ENCODE data around the gene STX18.

STX18 gene

GRCh38 chr4:4436244-4436823, 105.5 kb downstream of the STX18 start:
- 100% methylated on average over 1 of the region's 2 CpGs for WGBS (ENCODE audit: insufficient coverage)
- Histone ChIP-seq H3K9me3 (ENCODE audit: control extremely low read depth in 1 of 5, control insufficient read depth in 4 of 5, insufficient read depth in 2 of 5, low read depth in 1 of 5, low read length in 4 of 5) (no peaks in the 10 kb centered on the region), H3K27ac (ENCODE audit: insufficient read depth in 1 of 2, low read depth in 1 of 2, low read length in 2 of 2, poor library complexity in 1 of 2, severe bottlenecking in 2 of 2) (no peak overlapping the region), H3K27me3 (replicated peaks in 2 of 5; ENCODE audit: control insufficient read depth in 4 of 5, insufficient read depth in 5 of 5, low read length in 4 of 5) (no peaks in the 10 kb centered on the region), H3K36me3 (ENCODE audit: control insufficient read depth in 4 of 4, insufficient read depth in 4 of 4, low read length in 3 of 4) (peaks cover 2 to 27% (median 15%) of the 10 kb centered on the region in 4 experiments), H3K4me3 (ENCODE audit: control insufficient read depth in 1 of 7, extremely low read depth in 1 of 7, insufficient read depth in 4 of 7, low read depth in 2 of 7, low read length in 6 of 7) (no peak overlapping the region), H3K4me1 (ENCODE audit: control extremely low read depth in 1 of 4, control insufficient read depth in 4 of 4, insufficient read depth in 4 of 4, low read length in 3 of 4) (no peaks in the 10 kb centered on the region)
- POLR2A ChIA-PET, result no interaction called here
- CTCF ChIA-PET, result interaction anchor here (1.4 kb wide), 1 partner anchor 11 kb away, joined by 3 read pairs; no protein-coding TSS in a partner anchor
- DNase-seq, result no peak

GRCh38 chr4:4433941-4434340, 107.9 kb downstream of the STX18 start:
- H3K4me1 ChIP-seq (ENCODE audit: control extremely low read depth in 1 of 4, control insufficient read depth in 4 of 4, insufficient read depth in 4 of 4, low read length in 3 of 4), result no peaks in the 10 kb centered on the region
- no peak overlapping the region for H3K4me3 ChIP-seq (ENCODE audit: control insufficient read depth in 1 of 7, extremely low read depth in 1 of 7, insufficient read depth in 4 of 7, low read depth in 2 of 7, low read length in 6 of 7)
- no peaks in the 10 kb centered on the region for H3K9me3 ChIP-seq (ENCODE audit: control extremely low read depth in 1 of 5, control insufficient read depth in 4 of 5, insufficient read depth in 2 of 5, low read depth in 1 of 5, low read length in 4 of 5)
- peaks cover 0 to 31% (median 15%) of the 10 kb centered on the region in 4 experiments for H3K36me3 ChIP-seq (ENCODE audit: control insufficient read depth in 4 of 4, insufficient read depth in 4 of 4, low read length in 3 of 4)
- ChIA-PET CTCF (interaction anchor here (0.6 to 1.1 kb wide), 2 partner anchors 11 to 174 kb away, joined by 3 to 4 read pairs; no protein-coding TSS in a partner anchor), POLR2A (no interaction called here)
- 100% methylated on average over 4 of the region's 4 CpGs for WGBS (ENCODE audit: insufficient coverage)
- H3K27me3 ChIP-seq (replicated peaks in 2 of 5; ENCODE audit: control insufficient read depth in 4 of 5, insufficient read depth in 5 of 5, low read length in 4 of 5), result no peaks in the 10 kb centered on the region
- H3K27ac ChIP-seq (ENCODE audit: insufficient read depth in 1 of 2, low read depth in 1 of 2, low read length in 2 of 2, poor library complexity in 1 of 2, severe bottlenecking in 2 of 2), result no peak overlapping the region
- DNase-seq, result no peak

GRCh38 chr4:4432341-4433125, 109.3 kb downstream of the STX18 start:
- H3K27me3 ChIP-seq (replicated peaks in 2 of 5; ENCODE audit: control insufficient read depth in 4 of 5, insufficient read depth in 5 of 5, low read length in 4 of 5), result no peaks in the 10 kb centered on the region
- H3K36me3 ChIP-seq (ENCODE audit: control insufficient read depth in 4 of 4, insufficient read depth in 4 of 4, low read length in 3 of 4), result peaks cover 2 to 26% (median 10%) of the 10 kb centered on the region in 4 experiments
- DNase-seq, result no peak
- H3K4me3 ChIP-seq (ENCODE audit: control insufficient read depth in 1 of 7, extremely low read depth in 1 of 7, insufficient read depth in 4 of 7, low read depth in 2 of 7, low read length in 6 of 7), result no peak overlapping the region
- CTCF ChIA-PET, result interaction anchor here (0.5 to 2.8 kb wide), 4 partner anchors 8 to 1206 kb away, joined by 3 to 15 read pairs (median 5); no protein-coding TSS in a partner anchor
- POLR2A ChIA-PET, result no interaction called here
- H3K4me1 ChIP-seq (ENCODE audit: control extremely low read depth in 1 of 4, control insufficient read depth in 4 of 4, insufficient read depth in 4 of 4, low read length in 3 of 4), result no peaks in the 10 kb centered on the region
- 99% methylated on average over 9 of the region's 11 CpGs for WGBS (ENCODE audit: insufficient coverage)
- no peak overlapping the region for H3K27ac ChIP-seq (ENCODE audit: insufficient read depth in 1 of 2, low read depth in 1 of 2, low read length in 2 of 2, poor library complexity in 1 of 2, severe bottlenecking in 2 of 2)
- no peaks in the 10 kb centered on the region for H3K9me3 ChIP-seq (ENCODE audit: control extremely low read depth in 1 of 5, control insufficient read depth in 4 of 5, insufficient read depth in 2 of 5, low read depth in 1 of 5, low read length in 4 of 5)

GRCh38 chr4:4430492-4431195, 111.2 kb downstream of the STX18 start:
- CTCF ChIA-PET, result interaction anchor here (0.7 to 2.8 kb wide), 10 partner anchors 9 to 179 kb away, joined by 3 to 15 read pairs (median 4); no protein-coding TSS in a partner anchor

GRCh38 chr4:4428966-4429875, 112.6 kb downstream of the STX18 start:
- Histone ChIP-seq H3K27ac (ENCODE audit: insufficient read depth in 1 of 2, low read depth in 1 of 2, low read length in 2 of 2, poor library complexity in 1 of 2, severe bottlenecking in 2 of 2) (no peak overlapping the region), H3K4me1 (ENCODE audit: control extremely low read depth in 1 of 4, control insufficient read depth in 4 of 4, insufficient read depth in 4 of 4, low read length in 3 of 4) (no peaks in the 10 kb centered on the region), H3K4me3 (ENCODE audit: control insufficient read depth in 1 of 7, extremely low read depth in 1 of 7, insufficient read depth in 4 of 7, low read depth in 2 of 7, low read length in 6 of 7) (no peak overlapping the region), H3K36me3 (ENCODE audit: control insufficient read depth in 4 of 4, insufficient read depth in 4 of 4, low read length in 3 of 4) (peaks cover 2 to 28% (median 14%) of the 10 kb centered on the region in 4 experiments), H3K27me3 (replicated peaks in 2 of 5; ENCODE audit: control insufficient read depth in 4 of 5, insufficient read depth in 5 of 5, low read length in 4 of 5) (no peaks in the 10 kb centered on the region), H3K9me3 (ENCODE audit: control extremely low read depth in 1 of 5, control insufficient read depth in 4 of 5, insufficient read depth in 2 of 5, low read depth in 1 of 5, low read length in 4 of 5) (no peaks in the 10 kb centered on the region)
- DNase-seq, result no peak
- CTCF ChIA-PET, result interaction anchor here (1.2 to 1.6 kb wide), 4 partner anchors 34 to 173 kb away, joined by 3 to 4 read pairs (median 4); no protein-coding TSS in a partner anchor
- POLR2A ChIA-PET, result no interaction called here
- 100% methylated on average over 10 of the region's 10 CpGs for WGBS (ENCODE audit: insufficient coverage)

More at GRCh38 chr4:4430492-4431195, 111.2 kb downstream of the STX18 start:
- POLR2A ChIA-PET, result no interaction called here
- H3K4me1 ChIP-seq (ENCODE audit: control extremely low read depth in 1 of 4, control insufficient read depth in 4 of 4, insufficient read depth in 4 of 4, low read length in 3 of 4), result no peaks in the 10 kb centered on the region
- peaks cover 2 to 26% (median 8%) of the 10 kb centered on the region in 4 experiments for H3K36me3 ChIP-seq (ENCODE audit: control insufficient read depth in 4 of 4, insufficient read depth in 4 of 4, low read length in 3 of 4)
- H3K9me3 ChIP-seq (ENCODE audit: control extremely low read depth in 1 of 5, control insufficient read depth in 4 of 5, insufficient read depth in 2 of 5, low read depth in 1 of 5, low read length in 4 of 5), result no peaks in the 10 kb centered on the region
- H3K27ac ChIP-seq (ENCODE audit: insufficient read depth in 1 of 2, low read depth in 1 of 2, low read length in 2 of 2, poor library complexity in 1 of 2, severe bottlenecking in 2 of 2), result no peak overlapping the region
- H3K4me3 ChIP-seq (ENCODE audit: control insufficient read depth in 1 of 7, extremely low read depth in 1 of 7, insufficient read depth in 4 of 7, low read depth in 2 of 7, low read length in 6 of 7), result no peak overlapping the region
- no peaks in the 10 kb centered on the region for H3K27me3 ChIP-seq (replicated peaks in 2 of 5; ENCODE audit: control insufficient read depth in 4 of 5, insufficient read depth in 5 of 5, low read length in 4 of 5)
- WGBS (ENCODE audit: insufficient coverage), result 75% methylated on average over 4 of the region's 7 CpGs
- DNase-seq, result peak; percentile 30 to 50 (median 49)

GRCh38 chr4:4427886-4428285, 114.0 kb downstream of the STX18 start:
- WGBS (ENCODE audit: insufficient coverage), result 98% methylated on average over 5 of the region's 5 CpGs
- Histone ChIP-seq H3K36me3 (ENCODE audit: control insufficient read depth in 4 of 4, insufficient read depth in 4 of 4, low read length in 3 of 4) (peaks cover 2 to 24% (median 17%) of the 10 kb centered on the region in 4 experiments), H3K27ac (ENCODE audit: insufficient read depth in 1 of 2, low read depth in 1 of 2, low read length in 2 of 2, poor library complexity in 1 of 2, severe bottlenecking in 2 of 2) (no peak overlapping the region), H3K27me3 (replicated peaks in 2 of 5; ENCODE audit: control insufficient read depth in 4 of 5, insufficient read depth in 5 of 5, low read length in 4 of 5) (no peaks in the 10 kb centered on the region), H3K4me3 (ENCODE audit: control insufficient read depth in 1 of 7, extremely low read depth in 1 of 7, insufficient read depth in 4 of 7, low read depth in 2 of 7, low read length in 6 of 7) (no peak overlapping the region), H3K9me3 (ENCODE audit: control extremely low read depth in 1 of 5, control insufficient read depth in 4 of 5, insufficient read depth in 2 of 5, low read depth in 1 of 5, low read length in 4 of 5) (no peaks in the 10 kb centered on the region), H3K4me1 (ENCODE audit: control extremely low read depth in 1 of 4, control insufficient read depth in 4 of 4, insufficient read depth in 4 of 4, low read length in 3 of 4) (no peaks in the 10 kb centered on the region)
- no peak for DNase-seq
- ChIA-PET CTCF (interaction anchor here (0.9 to 1.2 kb wide), 2 partner anchors 95 to 168 kb away, joined by 3 to 4 read pairs; no protein-coding TSS in a partner anchor), POLR2A (no interaction called here)
